Ovary (tissue), 3 donors: ENCODE results near the gene DCP1B.

ENCODE experiments used
- EP300 ChIP-seq: sonication (generic); formaldehyde crosslinking; IDR thresholded peaks from one replicate; pipeline ENCODE4 v1.6.1; 2017; ENCODE audit warnings: antibody characterized with exemption
- POLR2A ChIP-seq: fragments of 450-650 bp; IDR thresholded peaks from one replicate; pipeline ENCODE4 v1.6.1; 2017; ENCODE audit warnings: antibody characterized with exemption, mild to moderate bottlenecking, moderate library complexity
- TF ChIP-seq, protein P1 (sequence below), 3 donors: fragments of 450-650 bp in 2 of 3; fragments of 200-600 bp in 1 of 3; IDR thresholded peaks; one replicate each; pipeline versions ENCODE4 v1.5.1 to v1.8.0; 2016 to 2022; ENCODE audit warnings: antibody characterized with exemption in 3 of 3, mild to moderate bottlenecking in 1 of 3
- donor health status: DM: no; HTN: no; CAD: no.

DNA sequence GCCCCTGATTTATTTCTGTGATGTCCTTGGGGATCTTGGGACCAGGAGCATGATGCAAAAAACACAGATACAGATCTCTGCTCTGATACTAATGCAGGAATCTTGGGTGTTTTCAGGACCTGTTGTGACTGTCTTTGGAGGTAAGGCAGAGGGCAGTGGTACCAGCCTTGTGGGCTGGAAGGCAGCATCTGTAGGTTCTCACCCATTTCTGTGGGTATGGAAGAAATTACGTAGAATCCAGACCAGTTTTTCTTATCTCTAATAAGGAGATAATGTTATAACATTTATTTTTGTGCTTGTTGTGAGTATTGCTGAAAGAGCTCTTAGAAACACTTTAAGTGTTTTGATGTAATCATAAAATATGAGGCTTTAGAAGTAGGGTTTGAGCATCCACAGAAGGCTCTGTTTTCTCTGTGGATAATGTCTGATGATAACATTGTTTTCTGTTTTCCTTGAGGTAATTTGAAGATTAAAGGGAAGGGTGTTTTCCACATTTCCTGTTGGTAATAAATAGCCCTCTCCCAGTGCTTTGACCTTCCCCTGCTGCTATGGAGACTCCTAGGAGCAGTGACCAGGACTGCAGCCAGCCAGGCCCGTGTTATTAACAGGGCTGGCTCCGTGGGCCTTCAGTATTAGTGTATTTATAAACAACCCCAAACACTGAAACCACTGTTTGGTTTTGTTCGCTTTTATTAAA, 9.4 kb upstream of the DCP1B start:
- TF ChIP-seq, protein P1, sequence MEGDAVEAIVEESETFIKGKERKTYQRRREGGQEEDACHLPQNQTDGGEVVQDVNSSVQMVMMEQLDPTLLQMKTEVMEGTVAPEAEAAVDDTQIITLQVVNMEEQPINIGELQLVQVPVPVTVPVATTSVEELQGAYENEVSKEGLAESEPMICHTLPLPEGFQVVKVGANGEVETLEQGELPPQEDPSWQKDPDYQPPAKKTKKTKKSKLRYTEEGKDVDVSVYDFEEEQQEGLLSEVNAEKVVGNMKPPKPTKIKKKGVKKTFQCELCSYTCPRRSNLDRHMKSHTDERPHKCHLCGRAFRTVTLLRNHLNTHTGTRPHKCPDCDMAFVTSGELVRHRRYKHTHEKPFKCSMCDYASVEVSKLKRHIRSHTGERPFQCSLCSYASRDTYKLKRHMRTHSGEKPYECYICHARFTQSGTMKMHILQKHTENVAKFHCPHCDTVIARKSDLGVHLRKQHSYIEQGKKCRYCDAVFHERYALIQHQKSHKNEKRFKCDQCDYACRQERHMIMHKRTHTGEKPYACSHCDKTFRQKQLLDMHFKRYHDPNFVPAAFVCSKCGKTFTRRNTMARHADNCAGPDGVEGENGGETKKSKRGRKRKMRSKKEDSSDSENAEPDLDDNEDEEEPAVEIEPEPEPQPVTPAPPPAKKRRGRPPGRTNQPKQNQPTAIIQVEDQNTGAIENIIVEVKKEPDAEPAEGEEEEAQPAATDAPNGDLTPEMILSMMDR (IDR thresholded peaks at IDR 0.05), result no peak
- TF ChIP-seq EP300 (no peak), POLR2A (no peak)
